ENCODE results near the gene QARS1.
A peak's percentile ranks its signal among the peaks of the same experiment; 100 is the strongest.

QARS1 gene

GRCh38 chr3:49104427-49105291, at the start of gene QARS1:
Gene QARS1, minus strand, starts transcription at chr3:49104757. Its CDS starts 24 bp downstream, at chr3:49104733.
- peak; percentile 93 for DNase-seq

GRCh38 chr3:49153349-49153912, 48.9 kb upstream of the QARS1 start:
- no peak for DNase-seq

GRCh38 chr3:49151610-49152009, 47.1 kb upstream of the QARS1 start:
- no peak for DNase-seq

- DNase-seq: no peak
Observed at GRCh38 chr3:49148159-49148558, 43.6 kb upstream of the QARS1 start.

- DNase-seq: no peak
Observed at GRCh38 chr3:49140080-49140479, 35.5 kb upstream of the QARS1 start.

- no peak for DNase-seq
Observed at GRCh38 chr3:49135499-49135898, 30.9 kb upstream of the QARS1 start.

GRCh38 chr3:49134471-49135265, 30.1 kb upstream of the QARS1 start:
- no peak for DNase-seq

- DNase-seq: no peak
Observed at GRCh38 chr3:49133226-49133951, 28.8 kb upstream of the QARS1 start.

- no peak for DNase-seq
Observed at GRCh38 chr3:49132437-49133225, 28.1 kb upstream of the QARS1 start, which contains the start of gene LAMB2. Gene LAMB2, minus strand, starts transcription at chr3:49133050. Its CDS starts 183 bp downstream, at chr3:49132867.

- no peak for DNase-seq
Observed at GRCh38 chr3:49132073-49132436, 27.5 kb upstream of the QARS1 start.

GRCh38 chr3:49131576-49131975, 27.0 kb upstream of the QARS1 start:
- DNase-seq: no peak

- DNase-seq: no peak
Observed at GRCh38 chr3:49131040-49131439, 26.5 kb upstream of the QARS1 start.

- peak; percentile 23 for DNase-seq
Observed at GRCh38 chr3:49124991-49125670, 20.6 kb upstream of the QARS1 start.

- DNase-seq: no peak
Observed at GRCh38 chr3:49124203-49124602, 19.6 kb upstream of the QARS1 start.

- no peak for DNase-seq
Observed at GRCh38 chr3:49123687-49124086, 19.1 kb upstream of the QARS1 start.

- no peak for DNase-seq
Observed at GRCh38 chr3:49122886-49123545, 18.5 kb upstream of the QARS1 start.

- DNase-seq: no peak
Observed at GRCh38 chr3:49122451-49122850, 17.9 kb upstream of the QARS1 start.

GRCh38 chr3:49122022-49122421, 17.5 kb upstream of the QARS1 start:
- DNase-seq: no peak

GRCh38 chr3:49121132-49121736, 16.7 kb upstream of the QARS1 start:
- no peak for DNase-seq

- peak; percentile 95 for DNase-seq
Observed at GRCh38 chr3:49120438-49121131, 16.0 kb upstream of the QARS1 start, which contains the start of gene USP19. Gene USP19, minus strand, starts transcription at chr3:49120823. Its CDS starts 1,678 bp downstream, at chr3:49119145.
